GM11168 (cell line): ENCODE data around the gene PDGFC.

Experiments
- in situ Hi-C: fragments of 300-500 bp; cut with MboI; formaldehyde crosslinking; loops from one replicate; pipeline ENCODE4 v1.12.0; 2022; ENCODE audit warnings: low sequenced_read_pairs; ENCODE audit not compliant: unreplicated experiment

PDGFC gene

DNA sequence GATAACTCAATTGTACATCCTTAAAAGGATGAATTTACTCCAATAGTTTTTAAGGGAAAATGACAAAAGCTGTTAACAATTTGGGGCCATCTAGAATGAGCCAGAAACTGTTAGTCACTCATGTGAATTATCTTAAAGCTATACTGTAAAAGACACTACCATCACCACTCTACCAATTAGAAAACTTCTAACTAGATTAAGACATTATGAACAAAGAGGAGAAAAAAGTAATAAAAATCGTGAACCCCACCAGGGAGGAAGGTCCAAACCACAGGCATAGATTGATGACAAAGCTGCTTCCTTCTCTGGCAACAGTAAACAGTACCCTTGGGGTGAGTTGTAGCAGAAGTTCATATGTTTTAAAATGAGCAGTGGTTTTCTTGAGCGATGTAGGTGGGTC, 106.1 kb downstream of the PDGFC start:
- in situ Hi-C loops = no loop called here

DNA sequence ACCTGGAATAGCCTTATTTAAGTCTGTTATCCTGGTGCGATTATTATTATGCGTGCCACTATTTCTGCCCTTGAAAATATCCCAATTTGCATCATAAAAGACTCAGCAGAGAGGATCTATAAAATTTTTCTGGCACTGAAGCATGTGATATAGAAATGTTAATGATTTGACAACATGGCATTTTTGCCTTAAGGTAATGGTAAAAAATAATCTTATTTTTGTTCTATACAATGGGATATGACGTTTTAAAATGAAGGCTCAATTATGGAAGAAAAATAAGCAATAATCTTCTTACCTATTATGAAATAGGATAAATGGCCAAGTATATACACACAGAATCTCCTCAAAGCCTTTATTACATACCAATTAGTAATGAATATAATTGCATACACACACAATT, 113.5 kb downstream of the PDGFC start:
- in situ Hi-C loops = no loop called here

DNA sequence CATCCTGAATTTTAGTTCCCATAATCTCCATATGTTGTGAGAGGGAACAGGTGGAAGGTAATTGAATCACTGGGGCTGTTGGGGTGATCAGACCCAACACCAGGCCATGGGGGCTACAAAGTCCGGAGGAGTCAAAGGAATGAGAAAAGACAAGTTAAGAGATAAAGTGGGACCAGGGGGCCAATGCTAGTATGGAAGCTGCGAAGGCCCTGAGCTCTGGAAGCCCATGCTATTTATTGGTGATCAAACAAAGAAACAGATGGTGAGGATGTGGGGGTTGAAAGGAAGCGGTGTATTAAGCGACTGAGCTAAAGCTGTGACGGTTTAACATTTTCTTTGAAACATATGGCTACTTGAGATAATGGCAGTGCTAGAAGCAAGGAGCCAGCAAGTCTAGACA, 132.8 kb downstream of the PDGFC start:
- in situ Hi-C loops = no loop called here

DNA sequence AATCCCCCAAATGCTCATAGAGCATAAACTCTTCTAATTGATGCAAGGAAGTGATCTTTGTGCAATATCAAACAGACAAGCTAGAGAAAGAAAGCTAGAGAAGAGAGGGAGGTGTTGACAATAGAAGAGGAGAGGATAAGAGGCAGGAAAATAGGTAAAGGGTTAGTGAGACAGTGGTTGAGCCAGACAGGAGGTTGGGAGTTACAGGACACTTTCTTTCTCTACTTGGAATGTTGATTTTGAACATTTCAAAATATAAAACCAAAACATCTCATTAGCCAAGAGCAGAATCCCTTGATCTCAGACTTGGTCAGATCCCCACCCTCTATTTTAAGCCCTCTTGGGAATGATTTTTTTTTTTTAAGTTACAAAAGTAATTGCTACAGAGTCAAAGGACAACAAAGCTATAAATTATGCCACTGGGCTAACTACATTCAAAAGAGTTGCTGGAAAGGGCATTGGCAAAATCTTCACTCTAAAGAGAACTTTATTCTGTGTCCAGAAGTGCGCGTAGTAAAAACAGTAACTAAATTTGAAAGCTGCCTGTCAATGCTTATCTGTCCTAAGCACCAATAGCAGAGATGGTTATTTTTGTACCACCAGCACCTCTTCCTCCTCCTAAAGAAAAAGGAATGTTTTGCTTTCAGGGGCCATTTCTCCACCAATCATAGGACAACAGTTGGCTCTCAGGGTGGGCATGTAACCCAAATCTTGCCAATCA, 133.8 kb downstream of the PDGFC start:
- in situ Hi-C loops = no loop called here

DNA sequence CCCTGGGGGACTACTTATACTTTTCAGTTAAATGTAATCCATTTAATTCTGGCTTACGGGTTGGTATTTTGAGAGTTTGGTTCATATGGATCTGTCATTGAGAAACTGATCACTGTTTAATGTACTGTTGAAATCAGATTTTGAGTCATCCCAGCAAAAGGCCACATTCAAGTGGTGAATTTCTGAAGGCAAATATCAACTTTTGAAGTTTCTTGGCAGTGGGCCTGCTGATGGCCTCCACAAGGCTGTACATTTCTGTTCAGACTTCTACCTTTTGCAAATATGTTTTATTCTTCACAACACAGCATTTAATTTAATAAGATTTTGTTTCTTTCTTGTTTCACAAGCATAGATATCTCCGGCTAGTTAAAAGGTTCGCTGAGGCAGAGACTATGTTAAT, 138.7 kb downstream of the PDGFC start:
- in situ Hi-C loops = no loop called here

DNA sequence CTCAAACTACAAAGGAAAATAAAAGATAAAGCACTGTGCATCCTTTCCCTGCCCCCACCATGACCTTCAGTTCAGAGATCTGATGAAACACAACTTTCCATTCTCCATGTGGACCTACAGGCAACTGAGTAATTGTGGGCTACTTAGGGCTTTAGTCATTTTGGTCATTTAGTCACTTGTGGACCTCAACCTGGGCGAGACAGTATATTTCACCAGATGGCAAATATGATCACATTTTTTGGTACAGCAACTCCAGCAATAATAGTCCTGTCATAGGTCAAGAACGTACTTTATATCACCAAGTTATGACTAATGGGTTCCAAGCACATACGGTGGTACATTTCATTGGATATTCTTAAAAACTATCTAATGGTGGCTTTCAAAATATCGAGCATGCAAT, 141.2 kb downstream of the PDGFC start:
- in situ Hi-C loops = no loop called here

DNA sequence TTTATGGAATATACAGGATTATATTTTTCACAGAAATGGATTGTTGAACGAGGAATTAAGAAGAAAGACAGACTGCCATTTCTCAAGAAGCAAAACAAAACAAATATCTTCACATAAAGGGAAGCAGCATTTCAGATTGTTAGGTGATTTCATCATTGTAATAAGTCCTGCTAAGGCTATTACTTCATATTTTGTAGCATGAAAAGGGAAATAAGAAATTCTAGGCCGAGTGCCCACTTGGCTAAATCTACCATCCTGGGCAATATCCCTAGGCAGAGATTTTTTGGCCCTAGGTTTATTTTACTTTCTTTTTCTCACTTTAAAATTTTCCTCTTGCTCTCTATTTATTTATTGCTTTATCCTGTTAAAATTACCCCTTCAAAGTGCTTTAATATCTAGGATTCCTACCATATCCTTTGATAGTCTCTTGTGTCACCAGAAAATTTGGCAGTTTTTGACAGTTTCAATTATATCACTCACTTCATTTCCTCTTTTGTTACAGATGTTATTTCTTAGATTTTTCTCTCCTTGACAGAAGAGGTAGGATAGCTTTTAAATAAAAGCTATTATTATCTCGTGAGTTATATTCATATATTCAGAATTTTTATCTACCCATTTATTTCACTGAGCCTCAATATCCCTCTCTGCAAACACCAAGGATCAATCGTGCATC, 142.3 kb downstream of the PDGFC start:
- in situ Hi-C loops = no loop called here

DNA sequence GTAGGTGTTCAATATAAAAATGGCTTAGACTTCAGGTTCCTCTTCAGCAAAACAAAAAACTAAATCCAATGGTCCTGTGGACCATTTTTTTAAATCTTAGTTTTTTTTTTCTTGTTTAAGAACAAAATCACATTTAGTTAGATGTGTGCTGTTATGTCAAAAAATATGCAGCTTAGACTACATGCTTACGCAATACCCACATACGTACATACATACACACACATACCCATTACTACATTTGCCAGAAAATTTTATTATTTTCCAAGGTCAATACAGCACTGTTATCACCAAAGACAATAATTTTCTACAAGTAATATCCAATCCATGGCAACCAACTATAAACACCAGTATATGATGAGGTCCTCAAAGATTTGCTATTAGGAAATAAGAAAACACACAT, 144.1 kb downstream of the PDGFC start:
- in situ Hi-C loops = no loop called here

DNA sequence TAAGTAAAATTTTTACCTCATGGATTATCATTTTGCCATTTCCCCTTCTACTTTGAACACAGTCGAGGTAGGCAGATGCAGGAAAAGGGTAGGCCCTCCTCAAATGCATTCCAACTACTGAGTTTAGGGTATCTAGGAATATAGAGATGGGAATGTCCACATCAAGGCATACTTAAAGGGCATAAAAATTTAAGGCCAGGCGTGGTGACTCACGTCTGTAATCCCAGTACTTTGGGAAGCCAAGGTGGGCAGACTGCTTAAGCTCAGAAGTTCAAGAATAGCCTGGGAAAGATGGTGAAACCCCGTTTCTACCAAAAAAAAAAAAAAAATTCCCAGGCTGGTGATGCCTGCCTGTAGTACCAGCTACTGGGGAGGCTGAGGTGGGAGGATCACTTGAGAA, 146.5 kb downstream of the PDGFC start:
- in situ Hi-C loops = no loop called here

DNA sequence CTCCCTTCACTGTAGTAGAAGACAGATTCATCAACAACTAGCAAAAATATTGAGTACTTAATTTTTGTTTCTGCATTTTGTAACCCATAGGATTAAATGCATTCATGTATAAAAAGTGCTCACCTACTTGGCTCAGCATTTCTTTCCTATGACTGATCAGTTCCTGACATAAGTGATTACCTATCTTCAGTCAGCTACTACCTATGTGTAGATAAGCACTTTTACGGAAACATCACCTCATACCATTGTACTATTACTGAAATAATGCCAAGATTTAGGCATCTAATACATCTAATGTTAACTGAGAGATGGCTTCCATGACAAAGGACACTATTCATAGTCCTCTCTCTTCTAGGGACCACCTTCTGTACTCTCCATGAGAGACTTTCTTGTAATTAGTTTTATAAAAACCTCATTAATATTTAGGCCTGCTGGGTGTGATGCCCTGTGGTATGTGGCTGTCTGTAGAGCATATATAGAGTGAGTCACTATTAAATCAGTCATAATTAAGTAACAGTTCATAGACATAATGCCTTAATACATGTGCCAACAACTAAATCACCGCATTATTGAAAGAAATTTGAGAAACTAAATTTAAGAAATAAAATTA, 147.0 kb downstream of the PDGFC start:
- in situ Hi-C loops = no loop called here

DNA sequence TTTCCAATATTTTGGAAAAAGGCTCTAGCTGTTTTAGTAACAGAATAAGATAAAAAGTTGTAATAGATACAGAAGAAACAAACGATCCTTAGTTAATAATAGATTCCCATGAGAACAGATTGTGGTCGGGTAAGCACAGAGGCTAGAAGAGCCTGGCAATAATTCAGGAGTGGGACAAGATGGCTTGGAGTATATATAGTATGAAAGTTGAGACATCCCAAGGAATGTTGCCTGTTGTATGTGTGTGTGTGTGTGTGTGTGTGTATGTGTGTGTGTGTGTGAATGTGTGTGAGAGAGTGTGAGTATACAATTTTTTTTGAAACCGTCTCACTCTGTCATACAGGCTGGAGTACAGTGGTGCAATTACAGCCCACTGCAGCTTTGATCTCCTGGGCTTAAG, 150.7 kb downstream of the PDGFC start:
- in situ Hi-C loops = no loop called here

DNA sequence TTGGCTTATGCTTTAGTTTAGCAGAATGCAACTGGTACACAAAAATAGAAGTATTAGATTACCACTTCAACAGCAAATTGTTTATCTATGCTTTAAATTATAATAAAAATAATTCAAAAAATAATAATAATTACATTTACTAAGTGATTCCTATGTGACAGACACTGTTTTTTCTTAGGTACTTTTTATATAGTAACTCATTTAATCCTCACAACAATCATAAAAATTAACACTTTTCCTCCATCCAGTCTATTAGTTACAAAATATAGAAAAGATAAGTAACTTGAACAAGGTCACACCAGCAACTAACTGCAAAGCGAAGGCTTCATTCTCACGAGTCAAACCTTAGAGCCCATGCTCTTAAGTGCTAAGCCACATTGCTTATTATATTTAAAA, 155.2 kb downstream of the PDGFC start:
- in situ Hi-C loops = no loop called here

DNA sequence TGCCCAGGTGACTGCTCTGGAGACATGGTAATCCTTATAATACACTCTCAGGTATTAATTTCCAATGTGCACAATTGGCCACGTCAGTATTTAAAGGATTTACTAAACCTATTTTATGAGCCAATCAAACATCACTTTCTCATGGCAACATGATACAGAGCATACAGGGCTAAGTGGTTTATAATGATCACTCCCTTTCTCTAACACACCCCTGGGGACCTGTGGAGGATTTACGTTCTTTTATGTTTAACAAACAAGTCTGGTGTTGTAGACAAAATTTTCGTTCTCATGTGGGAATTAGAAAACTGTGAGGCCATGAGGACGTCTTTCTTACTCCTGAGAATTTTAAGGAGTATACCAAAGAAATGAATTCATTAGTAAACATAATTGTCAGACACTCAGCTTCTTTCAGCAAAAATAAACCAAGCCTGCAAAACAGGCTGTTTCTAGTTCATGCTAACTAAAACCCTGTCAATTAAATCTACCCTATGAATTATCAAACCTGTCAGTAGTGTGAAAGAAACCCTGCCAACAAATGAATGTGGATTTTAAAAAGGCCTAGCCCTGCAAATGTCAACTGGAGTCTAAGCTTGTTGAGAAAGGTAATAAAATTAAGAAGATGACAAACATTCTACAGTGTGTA, 155.8 kb downstream of the PDGFC start:
- in situ Hi-C loops = no loop called here

DNA sequence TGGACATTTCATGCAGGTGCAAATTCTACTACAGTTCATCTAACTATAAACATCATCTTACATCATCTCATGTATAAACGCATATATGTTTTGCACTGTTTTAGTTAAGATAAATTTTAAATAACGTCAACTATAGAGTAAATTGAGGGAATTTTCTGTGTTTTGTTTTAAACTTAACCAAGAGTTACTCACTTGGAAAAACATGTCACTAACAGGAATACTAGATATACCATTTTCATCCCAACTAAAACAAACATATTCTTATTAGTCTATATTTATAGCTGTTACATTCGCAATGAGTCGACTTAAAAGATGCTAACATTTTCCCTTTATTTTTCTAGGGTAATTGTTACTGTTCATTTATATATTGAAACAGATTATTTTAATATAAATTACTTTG, 159.6 kb downstream of the PDGFC start:
- in situ Hi-C loops = no loop called here

DNA sequence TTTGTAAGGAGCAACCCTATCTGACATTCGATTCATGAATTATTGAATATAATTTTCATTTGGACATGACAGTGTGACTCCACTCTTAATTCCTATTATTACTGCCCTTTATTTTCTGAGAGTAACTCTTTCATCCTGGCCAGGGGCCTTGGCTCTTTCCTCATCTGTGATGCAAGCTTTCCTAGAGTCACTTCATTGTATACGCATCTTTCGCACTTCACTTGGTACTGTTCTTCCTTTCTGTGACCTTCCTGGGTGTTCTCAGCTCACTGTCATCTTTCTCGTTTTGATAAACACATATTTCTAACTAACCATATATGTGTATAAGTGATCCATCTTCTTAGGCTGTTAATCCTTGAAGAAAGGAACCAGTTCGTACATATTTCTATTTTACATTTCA, 160.3 kb downstream of the PDGFC start:
- in situ Hi-C loops = no loop called here

DNA sequence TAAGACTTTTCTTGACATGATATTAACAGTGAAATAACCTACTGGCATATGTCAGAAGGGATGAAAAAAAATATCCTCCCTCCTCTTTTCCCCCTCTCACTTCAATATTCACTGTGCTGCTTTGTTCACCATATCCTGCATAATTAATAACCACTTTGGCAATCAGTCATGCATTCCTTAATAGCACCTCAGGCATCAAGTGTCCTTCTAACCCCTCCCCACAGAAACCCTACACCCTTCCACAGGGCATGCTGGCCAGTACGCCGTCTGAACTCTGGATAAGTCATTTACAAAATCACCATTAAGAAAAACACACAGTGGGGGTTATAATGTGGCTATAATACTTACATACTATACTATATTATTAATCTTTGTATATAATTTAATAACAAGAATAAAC, 165.9 kb downstream of the PDGFC start:
- in situ Hi-C loops = no loop called here

DNA sequence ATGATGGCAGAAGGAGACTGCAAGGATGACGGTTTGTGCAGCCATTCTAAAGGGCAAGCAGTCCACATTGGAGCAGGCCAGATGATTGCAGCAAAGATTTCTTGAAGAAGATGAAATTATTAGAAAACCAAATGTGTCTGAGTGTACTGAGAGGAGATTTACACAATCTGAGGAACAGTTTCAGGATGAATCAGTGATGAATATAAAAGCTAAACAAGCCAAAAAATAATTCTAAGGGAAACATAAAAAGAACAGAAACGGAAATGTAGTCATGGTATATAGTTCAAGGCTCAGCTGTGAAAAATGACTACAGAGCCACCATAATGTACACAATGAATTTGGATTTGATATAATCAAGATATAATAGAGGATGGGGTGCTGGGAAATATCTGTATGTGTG, 168.5 kb downstream of the PDGFC start:
- in situ Hi-C loops = no loop called here

DNA sequence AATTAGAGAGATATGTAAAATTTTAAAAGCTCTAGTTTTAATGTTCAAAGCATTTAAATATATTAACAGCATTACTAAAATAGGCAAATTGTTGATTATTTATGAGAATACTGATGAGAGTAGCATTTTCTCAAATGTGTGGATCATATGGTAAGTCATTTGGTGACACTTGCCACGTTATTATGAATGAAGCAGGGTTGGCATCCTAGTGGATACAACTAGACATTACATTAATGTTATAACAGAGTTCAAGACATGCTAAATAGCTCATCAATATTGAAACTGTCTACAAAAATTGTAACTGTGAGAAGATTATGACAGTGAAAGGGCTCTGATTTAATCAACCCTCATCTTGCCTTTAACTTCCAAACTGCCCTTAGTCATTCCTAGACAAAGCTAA, 171.1 kb downstream of the PDGFC start:
- in situ Hi-C loops = no loop called here

DNA sequence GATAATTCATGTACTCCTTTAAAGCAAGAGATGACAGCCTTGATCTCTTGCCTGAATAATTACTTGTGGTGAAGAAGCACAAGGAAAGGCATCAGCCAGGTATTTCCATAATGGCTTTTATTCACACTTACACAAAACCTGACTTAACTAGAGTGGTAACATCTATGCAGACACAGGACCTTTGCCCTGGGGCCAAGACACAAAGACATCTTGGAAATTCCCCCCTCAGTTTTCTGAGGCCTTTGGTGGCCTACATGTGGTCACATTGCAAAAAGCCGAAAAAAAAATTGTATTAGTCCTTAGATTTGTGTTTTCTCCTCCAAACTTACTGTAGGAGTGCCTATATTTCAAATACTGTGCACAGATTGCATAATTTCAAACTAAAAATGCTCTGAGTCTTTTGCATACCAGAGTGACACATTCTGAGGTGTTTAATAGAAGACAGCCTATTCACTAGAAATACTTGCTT, 172.4 kb downstream of the PDGFC start:
- in situ Hi-C loops = no loop called here

DNA sequence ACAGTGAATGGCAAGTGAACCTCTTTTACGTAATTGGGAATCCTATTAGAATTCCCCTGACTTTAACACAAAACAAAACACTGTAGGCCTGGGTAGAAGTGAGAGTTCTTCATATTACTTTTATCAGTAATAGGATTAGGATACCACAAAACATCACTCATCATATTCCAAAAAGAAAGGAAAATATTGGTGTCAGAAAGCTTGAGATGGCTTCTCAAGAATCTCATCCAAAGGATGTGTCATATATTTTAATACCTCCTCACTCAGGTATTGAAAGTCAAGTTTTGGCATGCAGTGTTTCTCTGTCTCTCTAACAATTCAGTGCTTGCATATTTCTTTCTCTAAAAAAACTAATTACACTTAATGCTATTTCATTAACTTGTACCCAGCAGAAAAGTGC, 173.2 kb downstream of the PDGFC start:
- in situ Hi-C loops = no loop called here

DNA sequence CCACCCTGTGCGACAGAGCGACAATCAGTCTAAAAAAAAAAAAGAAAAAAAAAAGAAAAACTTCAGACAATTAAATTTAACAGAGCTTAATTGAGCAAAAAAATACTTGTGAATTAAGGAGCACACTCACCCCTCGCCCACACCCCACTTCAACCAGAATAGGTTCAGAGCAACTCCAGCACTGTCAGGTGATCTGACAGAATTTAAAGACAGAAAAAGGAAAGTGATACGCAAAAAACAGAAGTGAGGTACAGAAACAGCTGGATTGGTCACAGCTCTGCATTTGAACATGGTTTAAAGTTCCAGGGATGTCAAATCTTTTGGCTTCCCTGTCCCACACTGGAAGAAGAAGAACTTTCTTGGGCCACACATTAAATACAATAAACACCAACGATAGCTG, 174.4 kb downstream of the PDGFC start:
- in situ Hi-C loops = no loop called here
